GM19452 (cell line): Measurements from ENCODE around the gene H3-3A.
"Not testable (repeated sequence)": the region's sequence is repeated elsewhere in the genome, so short reads cannot be mapped to it uniquely, and the experiment has no call there.

ENCODE experiments used
- ATAC-seq: cut with Tn5 transposase; IDR thresholded peaks from one replicate; pipeline ENCODE4 v1.9.1; 2021; ENCODE audit not compliant: unreplicated experiment

The H3-3A gene

DNA sequence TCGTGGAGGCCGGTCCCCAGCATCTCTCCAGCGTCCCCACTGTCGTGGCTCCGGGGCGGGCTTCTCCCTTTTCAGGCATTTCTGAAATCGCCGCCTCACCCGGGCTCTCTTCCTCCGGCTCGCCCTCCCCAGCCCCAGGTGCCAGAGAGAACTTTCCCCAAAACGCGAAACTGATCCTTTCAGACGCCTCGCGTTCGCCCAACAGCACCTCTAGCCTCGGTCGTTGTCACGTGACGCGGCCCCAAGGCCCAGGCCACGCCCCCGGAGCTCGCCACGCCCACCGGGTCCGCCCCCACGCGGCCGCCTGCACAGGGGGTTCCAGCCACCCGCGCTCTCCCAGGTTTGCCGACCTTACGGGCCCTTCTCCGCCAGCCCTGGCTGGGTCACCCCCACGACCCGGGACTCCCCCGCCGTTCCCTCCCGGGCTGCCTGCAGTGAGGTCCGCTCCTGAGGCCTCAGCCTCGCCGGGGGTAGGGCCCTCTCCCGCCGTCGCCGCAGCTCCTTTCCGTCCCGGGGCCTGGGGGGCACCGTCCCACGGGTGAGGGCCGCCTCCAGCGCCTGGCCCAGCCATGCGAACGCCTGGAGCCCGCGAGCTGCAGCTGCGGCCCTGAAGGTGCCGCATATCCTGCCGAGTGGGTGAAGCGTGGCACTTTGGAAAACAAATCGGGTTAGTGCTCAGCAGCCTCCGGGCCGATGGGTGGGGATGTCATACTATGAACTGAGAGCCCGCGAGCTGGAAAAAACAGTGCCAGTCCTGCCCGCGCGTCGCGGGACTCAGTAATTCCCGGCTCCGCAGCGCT, 21.0 kb downstream of the H3-3A start:
- ATAC-seq: peak; percentile 94

DNA sequence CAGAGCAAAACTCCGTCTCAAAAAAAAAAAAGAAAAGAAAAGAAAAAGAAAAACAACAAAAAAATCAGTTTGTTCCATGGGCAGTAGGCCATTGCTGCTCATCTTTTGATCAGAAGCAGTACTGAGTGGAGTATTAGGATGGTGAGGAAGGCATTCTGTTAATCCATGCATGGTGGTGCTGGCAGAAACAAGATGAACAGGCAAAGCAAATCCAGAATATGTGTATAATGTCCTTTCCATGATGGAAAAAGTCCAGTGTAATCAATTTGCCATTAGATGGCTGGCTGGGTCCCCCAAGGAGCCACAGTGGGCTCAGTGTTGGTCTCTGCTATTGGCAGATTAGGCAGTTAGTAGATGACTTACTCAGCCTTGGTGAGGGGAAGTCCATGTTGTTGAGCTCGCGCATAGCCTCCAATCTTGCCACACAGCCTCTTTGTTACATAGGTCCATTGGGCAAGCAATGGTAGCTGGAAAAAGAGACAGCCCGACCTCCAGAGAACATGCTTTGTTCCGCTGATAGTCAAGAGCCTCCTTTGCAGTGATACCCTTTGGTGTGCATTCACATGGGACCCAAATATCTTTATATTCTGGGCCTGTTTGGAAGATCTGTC, 23.3 kb downstream of the H3-3A start:
- ATAC-seq: no peak

DNA sequence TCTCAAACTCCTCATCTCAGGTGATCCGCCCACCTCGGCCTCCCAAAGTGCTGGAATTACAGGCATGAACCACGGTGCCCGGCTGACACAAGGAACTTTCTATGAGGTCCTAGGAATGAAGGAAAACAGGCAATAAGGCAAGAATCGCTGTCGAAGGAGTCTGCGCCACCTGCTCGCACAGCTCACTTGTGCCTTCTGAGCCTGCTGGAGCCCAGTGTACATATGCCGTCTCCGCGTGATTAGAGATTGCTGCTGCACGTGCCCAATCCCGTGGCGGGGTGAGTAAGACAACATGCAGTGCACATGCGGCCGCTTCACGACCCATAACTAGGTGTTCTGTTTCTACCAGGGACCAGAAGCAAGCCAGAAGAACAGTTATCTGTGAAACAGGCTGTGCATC, 24.3 kb downstream of the H3-3A start:
- ATAC-seq: no peak

DNA sequence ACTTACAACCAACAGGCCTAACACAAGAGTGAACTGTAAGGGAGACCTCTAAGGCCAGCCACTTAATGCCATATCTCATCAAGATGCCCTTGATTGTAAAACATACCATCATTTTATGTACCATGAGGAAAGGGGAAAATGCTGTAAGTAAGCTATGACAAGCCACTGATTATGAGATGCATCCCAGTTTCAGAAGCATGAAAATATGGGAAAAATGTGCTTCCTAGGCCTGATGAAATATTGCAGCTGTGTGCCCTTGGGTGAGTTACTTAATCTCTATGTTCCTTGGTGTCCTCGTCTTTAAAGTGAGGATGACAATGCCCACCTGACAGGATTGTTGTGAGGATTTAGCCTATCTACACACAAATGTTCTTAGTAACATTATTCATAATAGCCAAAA, 28.9 kb downstream of the H3-3A start:
- ATAC-seq: no peak

DNA sequence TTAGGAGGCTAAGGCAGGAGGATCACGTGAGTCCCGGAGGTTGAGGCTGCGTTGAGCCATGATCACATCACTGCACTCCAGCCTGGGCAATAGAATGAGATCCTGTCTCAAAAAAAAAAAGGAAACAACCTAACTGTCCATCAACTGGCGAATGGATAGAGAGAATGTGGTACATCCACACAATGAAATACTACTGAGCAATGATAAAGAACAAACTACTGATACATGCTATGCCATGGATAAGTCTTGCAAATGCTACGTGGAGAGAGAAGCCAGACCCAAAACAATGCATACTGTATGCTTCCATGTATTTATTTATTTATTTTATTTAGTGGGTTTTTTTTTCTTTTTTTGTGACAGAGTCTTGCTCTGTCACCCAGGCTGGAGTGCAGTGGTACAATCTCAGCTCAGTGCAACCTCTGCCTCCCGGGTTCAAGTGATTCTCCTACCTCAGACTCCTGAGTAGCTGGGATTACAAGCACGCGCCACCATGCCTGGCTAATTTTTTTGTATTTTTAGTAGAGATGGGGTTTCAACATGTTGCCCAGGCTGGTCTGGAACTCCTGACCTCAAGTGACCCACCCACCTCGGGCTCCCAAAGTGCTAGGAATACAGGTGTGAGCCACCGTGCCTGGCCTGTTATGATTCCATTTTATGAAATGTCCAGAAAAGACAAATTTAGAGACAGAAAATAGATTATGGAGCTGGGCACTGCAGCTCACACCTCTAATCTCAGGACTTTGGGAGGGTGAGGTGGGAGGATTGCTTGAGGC, 29.7 kb downstream of the H3-3A start:
- not testable (repeated sequence) for ATAC-seq

DNA sequence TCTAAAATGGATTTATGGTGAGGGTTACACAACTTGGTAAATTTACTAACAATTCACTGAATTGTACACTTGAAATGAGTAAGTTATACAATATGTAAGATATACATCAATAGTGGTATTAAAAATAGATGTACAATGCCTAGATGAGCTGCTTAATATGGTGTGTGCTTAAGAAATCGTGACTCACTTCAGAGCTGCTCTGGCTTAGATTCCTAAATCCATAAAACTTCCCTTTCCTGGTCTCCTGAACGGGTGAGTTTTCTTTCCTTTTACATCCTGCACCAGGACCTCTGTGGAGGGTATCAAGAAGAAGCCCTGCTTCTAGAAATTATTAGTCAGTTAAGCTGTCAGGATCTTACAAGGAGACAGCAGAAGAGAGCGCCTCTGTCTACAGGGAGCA, 30.4 kb downstream of the H3-3A start:
- ATAC-seq: no peak

- no peak for ATAC-seq
Observed at GRCh38 chr1:226093621-226094020, 31.1 kb downstream of the H3-3A start.

- no peak for ATAC-seq
Observed at GRCh38 chr1:226094451-226094850, 31.9 kb downstream of the H3-3A start.

DNA sequence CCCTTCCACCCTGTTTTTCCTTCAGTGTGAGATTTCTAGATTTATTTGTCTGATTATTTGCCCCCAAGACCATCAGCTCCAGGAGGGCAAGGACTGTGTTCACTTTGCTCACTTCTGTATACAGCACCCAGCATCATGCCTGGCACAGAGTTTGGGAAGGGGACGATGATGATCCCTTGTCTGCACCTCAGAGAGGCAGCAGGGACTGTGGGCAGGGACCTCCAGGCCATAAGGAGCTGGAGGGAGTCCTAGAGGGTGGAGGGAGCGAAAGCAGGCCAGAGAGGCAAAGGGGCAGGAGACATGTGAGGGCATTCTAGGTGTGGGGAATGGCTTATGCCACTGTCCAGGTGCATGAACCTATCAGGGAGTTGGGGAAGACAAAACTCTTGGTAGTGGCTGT, 32.8 kb downstream of the H3-3A start:
- no peak for ATAC-seq

DNA sequence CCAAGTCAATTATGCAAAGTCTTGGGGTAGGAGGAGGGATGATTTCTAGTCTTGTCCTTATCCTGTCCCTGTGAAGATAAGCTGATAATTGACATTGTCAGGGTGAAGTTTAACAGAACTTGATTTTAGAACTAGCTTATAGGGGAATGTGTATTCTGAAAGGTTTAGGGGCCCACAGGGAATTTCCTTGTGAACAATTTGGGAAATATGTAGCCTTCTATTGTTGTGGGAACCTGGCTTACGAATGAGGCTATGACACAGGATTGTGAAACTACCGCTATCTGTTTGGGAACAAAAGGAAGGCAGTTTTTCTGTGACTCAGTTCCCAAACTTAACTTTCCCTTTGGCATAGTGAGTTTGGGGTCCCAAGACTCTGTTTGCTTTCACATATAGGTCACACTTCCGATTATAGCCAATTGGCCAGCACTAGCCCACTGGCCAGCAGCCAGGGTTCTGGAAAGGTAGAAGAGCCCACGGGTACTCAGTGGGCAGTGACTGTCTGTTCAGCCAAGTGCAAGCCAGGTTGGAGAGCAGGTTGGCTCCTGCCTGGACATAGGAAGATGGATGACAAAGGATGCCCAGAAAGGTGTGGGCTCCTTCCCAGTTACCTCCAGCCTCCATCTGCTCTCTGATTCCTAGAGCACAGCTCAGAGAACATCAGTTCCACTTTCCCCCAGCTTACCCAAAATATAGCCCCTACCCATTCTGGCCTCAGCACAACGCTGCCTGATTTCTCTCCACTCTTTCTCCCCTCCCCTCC, 35.5 kb downstream of the H3-3A start:
- ATAC-seq: no peak

GRCh38 chr1:226098870-226099835, 36.6 kb downstream of the H3-3A start:
- ATAC-seq: no peak

DNA sequence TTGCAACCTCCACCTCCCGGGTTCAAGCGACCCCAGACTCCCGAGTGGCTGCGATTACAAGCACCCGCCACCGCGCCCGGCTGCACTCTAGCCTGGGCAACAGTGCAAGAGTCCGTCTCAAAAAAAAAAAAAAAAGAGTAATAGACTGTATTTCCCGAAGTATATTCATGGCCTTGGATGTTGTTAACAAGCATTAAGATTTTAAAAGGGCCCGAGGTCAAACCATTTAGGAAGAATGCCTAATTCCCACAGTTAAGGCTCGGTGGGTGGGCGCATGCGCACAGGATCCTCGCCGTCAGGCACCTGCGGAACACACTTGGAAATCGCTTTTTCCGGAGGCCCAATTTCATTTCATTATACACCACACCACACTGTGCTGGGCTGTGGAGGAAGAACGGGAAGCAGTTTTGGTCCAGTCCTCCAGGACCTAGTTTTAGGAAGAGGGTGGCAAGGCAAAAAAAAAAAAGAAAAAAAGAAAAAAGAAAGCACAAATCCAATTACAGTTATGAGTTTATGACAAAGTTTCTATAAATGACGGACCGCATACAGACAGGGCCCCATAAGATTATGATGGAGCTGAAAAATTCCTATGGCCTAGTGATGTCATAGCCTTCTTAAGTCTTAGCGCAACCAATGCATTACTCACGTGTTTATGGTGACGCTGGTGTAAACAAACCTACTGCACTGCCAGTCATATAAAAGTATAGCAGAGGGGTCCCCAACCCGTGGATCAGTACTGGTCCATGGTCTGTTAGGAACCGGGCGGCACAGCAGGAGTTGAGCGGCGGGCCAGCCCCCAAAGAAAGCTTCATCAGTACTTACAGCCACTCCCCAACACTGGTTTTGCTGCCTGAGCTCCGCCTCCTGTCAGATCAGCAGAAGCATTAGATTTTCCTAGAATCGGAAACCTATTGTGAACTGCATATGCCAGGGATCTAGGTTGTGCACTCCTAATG, 38.2 kb downstream of the H3-3A start:
- no peak for ATAC-seq

GRCh38 chr1:226104671-226105121, 42.2 kb downstream of the H3-3A start:
- ATAC-seq: no peak

DNA sequence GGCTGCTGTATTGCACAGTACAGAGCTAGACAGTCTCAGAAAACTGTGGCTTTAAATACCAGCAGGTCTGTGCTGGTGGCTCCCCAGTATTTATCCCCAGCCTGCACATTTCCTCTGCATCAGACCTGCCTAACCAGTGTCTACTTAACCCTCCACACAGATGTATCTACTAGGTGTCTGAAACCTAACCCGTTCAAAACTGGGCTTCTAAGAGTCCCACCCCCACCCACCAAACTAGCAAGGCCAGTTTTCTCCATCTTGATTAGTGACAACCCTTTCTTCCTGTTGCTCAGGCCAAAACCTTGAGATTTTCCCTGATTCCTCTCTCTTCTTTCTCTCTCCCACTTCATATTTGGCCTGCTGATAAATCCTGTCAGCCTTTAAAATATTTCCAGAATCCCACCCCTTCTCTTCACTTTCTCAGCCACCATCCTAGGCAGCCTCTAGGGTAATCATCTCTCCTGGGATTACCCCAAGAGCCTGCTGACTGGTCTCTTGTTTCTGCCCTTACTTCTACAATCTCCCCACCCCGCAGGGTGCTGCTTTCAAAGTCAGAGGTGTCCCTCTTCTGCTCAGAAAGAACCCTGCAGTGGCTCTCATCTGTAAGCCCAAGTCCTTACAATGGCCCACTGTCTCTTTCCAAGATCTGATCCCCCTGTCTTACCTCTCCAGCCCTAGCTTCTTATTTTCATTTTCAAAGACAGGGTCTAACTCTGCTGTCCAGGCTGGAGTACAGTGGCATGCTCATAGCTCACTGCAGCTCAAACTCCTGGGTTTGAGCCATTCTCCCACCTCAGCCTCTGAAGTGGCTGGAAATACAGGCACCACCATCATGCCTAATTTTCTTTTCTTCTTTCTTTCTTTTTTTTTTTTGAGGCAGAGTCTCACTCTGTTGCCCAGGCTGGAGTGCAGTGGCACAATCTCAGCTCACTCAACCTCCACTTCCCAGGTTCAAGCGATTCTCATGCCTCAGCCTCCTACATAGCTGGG, 45.2 kb downstream of the H3-3A start:
- no peak for ATAC-seq

- ATAC-seq: no peak
Observed at GRCh38 chr1:226108935-226109828, 46.7 kb downstream of the H3-3A start.

- ATAC-seq: peak; percentile 76
Observed at GRCh38 chr1:226109829-226110248, 47.3 kb downstream of the H3-3A start.
